Measurements from ENCODE around the gene SSTR4. TPM values are rescaled to one million over a fixed set of nuclear protein-coding genes. Genes with fewer than 3 reads are reported as not detected.

The SSTR4 gene
- total RNA-seq, 1 experiment from 2014 or later: not detected

DNA sequence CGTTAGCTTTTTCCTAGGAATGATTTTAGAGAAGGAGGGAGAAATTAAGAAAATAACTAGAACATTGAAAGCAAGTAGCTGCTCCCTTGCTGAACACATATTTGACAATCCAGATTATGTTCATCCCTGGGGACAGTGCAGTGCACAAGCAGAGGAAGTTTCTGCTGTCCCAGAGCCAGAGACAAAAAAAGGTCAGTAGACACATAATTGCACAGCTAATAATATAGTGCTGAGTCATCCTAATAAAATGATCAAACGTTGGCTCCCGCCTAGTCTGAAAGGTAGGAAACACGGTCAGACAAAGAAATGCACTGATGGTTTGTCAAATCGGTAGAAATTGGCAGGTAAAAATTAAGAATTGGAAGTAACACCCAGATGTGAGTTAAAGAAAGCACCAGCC lies 21.7 kb upstream of the SSTR4 start (continued):
- TF ChIP-seq, protein P1, sequence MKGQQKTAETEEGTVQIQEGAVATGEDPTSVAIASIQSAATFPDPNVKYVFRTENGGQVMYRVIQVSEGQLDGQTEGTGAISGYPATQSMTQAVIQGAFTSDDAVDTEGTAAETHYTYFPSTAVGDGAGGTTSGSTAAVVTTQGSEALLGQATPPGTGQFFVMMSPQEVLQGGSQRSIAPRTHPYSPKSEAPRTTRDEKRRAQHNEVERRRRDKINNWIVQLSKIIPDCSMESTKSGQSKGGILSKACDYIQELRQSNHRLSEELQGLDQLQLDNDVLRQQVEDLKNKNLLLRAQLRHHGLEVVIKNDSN (CRISPR knock-in tag; IDR thresholded peaks at IDR 0.05): no peak
- TF ChIP-seq ELF4 (CRISPR knock-in tag; IDR thresholded peaks at IDR 0.05; ENCODE audit: low read depth) (no peak), NFE2L1 (CRISPR knock-in tag; IDR thresholded peaks at IDR 0.05) (no peak), SOX15 (CRISPR knock-in tag; IDR thresholded peaks at IDR 0.05) (no peak)

DNA sequence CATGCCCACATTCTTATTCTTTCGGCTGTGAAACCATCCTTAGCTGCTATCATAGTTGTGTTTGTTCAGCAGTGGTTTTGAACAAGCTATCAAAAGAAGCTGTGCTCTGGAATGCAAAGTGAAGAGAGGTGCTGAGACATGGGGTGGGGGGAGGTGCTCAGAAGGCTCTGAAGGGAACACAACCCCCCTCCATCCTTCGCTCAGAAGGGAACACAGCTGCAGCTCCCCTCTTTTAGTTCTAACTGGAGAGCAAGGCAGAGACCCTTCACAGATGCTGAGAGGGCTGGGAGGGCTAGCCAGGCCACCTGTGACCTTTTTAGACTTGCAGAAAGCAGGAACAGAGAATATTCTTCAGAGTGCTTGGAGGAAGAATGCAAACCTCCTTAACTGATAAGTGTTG lies 17.6 kb upstream of the SSTR4 start:
- ATAC-seq: no peak
- TF ChIP-seq, protein P2, sequence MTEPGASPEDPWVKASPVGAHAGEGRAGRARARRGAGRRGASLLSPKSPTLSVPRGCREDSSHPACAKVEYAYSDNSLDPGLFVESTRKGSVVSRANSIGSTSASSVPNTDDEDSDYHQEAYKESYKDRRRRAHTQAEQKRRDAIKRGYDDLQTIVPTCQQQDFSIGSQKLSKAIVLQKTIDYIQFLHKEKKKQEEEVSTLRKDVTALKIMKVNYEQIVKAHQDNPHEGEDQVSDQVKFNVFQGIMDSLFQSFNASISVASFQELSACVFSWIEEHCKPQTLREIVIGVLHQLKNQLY (CRISPR knock-in tag; IDR thresholded peaks at IDR 0.05): no peak
- TF ChIP-seq ZNF121 (CRISPR knock-in tag; IDR thresholded peaks at IDR 0.05) (no peak), RORB (CRISPR knock-in tag; IDR thresholded peaks at IDR 0.05) (no peak), ATF1 (CRISPR knock-in tag; IDR thresholded peaks at IDR 0.05) (no peak), KAT7 (CRISPR knock-in tag; IDR thresholded peaks at IDR 0.05; ENCODE audit: borderline replicate concordance) (no peak), NR3C1 (CRISPR knock-in tag; conservative IDR thresholded peaks at IDR 0.05; ENCODE audit: low read depth) (no peak), CBFB (CRISPR knock-in tag; IDR thresholded peaks at IDR 0.05; ENCODE audit: low read depth) (no peak), CREB1 (CRISPR knock-in tag; IDR thresholded peaks at IDR 0.05) (no peak), FOXP1 (CRISPR knock-in tag; IDR thresholded peaks at IDR 0.05; ENCODE audit: borderline replicate concordance) (no peak), NFYB (CRISPR knock-in tag; conservative IDR thresholded peaks at IDR 0.05; ENCODE audit: low read depth) (no peak)
- TF ChIP-seq, protein P3, sequence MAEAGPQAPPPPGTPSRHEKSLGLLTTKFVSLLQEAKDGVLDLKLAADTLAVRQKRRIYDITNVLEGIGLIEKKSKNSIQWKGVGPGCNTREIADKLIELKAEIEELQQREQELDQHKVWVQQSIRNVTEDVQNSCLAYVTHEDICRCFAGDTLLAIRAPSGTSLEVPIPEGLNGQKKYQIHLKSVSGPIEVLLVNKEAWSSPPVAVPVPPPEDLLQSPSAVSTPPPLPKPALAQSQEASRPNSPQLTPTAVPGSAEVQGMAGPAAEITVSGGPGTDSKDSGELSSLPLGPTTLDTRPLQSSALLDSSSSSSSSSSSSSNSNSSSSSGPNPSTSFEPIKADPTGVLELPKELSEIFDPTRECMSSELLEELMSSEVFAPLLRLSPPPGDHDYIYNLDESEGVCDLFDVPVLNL (CRISPR knock-in tag; IDR thresholded peaks at IDR 0.05; ENCODE audit: borderline replicate concordance, low read depth): no peak
- TF ChIP-seq, protein P4, sequence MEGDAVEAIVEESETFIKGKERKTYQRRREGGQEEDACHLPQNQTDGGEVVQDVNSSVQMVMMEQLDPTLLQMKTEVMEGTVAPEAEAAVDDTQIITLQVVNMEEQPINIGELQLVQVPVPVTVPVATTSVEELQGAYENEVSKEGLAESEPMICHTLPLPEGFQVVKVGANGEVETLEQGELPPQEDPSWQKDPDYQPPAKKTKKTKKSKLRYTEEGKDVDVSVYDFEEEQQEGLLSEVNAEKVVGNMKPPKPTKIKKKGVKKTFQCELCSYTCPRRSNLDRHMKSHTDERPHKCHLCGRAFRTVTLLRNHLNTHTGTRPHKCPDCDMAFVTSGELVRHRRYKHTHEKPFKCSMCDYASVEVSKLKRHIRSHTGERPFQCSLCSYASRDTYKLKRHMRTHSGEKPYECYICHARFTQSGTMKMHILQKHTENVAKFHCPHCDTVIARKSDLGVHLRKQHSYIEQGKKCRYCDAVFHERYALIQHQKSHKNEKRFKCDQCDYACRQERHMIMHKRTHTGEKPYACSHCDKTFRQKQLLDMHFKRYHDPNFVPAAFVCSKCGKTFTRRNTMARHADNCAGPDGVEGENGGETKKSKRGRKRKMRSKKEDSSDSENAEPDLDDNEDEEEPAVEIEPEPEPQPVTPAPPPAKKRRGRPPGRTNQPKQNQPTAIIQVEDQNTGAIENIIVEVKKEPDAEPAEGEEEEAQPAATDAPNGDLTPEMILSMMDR (IDR thresholded peaks at IDR 0.05): no peak
- TF ChIP-seq, protein P5, sequence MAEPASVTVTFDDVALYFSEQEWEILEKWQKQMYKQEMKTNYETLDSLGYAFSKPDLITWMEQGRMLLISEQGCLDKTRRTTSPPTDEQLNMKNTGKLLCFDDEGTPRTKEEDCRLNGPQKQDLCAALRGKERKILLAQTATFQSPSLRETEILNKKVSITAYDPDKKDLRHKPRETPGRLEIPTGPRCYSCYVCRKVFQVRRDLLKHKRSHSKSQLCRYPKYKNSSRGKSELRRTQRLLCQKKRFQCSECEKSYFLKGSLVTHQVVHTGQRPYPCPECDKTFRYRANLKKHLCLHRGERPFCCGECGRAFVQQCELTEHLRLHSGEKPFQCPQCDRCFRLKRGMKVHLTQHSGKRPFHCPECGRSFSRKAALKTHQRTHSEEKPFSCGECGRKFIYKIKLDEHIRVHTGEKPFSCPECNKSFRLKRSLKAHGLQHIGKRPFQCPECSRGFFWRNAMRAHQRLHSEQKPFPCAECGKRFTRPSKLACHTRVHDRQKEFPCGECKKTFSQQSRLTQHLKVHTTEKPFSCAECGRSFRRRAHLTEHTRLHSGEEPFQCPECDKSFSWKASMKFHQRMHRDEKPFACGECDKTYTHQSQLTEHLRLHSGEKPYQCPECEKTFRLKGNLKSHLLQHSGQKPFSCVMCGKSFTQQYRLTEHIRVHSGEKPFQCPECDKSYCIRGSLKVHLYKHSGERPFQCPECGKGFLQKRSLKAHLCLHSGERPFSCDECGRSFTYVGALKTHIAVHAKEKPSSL (CRISPR knock-in tag; conservative IDR thresholded peaks at IDR 0.05): no peak
- TF ChIP-seq, protein P6, sequence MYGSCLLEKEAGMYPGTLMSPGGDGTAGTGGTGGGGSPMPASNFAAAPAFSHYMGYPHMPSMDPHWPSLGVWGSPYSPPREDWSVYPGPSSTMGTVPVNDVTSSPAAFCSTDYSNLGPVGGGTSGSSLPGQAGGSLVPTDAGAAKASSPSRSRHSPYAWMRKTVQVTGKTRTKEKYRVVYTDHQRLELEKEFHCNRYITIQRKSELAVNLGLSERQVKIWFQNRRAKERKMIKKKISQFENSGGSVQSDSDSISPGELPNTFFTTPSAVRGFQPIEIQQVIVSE (CRISPR knock-in tag; IDR thresholded peaks at IDR 0.05; ENCODE audit: borderline replicate concordance): no peak
- Mint-ChIP-seq H3K27me3 (ENCODE audit: low read depth) (no peaks in the 10 kb centered on the region), H3K9me3 (0 out of 2 replicates have a peak, but pooled peaks cover 6% of the 10 kb centered on the region), H3K4me3 (no peak overlapping the region), H3K36me3 (no peaks in the 10 kb centered on the region), H3K27ac (no peak overlapping the region), H3K4me1 (peaks cover 7% of the 10 kb centered on the region)
- no peak for DNase-seq (ENCODE audit: low spot score)
- POLR2A ChIA-PET: interaction anchor here (0.5 kb wide), 1 partner anchor 44 kb away, joined by 3 read pairs; no protein-coding TSS in a partner anchor
- CTCF ChIA-PET: interaction anchor here (0.7 to 1.4 kb wide), 8 partner anchors 34 to 333 kb away, joined by 3 to 7 read pairs (median 4); partner anchors contain the start of gene NXT1

Measured in WTC11 (cell line).